BJ (cell line): ENCODE data around the gene TMEM91. TPM values are rescaled to one million over a fixed set of nuclear protein-coding genes. Genes with fewer than 3 reads are reported as not detected.
"Not testable (repeated sequence)": the region's sequence is repeated elsewhere in the genome, so short reads cannot be mapped to it uniquely, and the experiment has no call there.

Experiments used
- CTCF ChIA-PET: fragments of 350-600 bp; formaldehyde crosslinking; extraction: SDS; loops from one replicate; lab custom pipeline; 2021; ENCODE audit warnings: antibody characterized with exemption, inconsistent platforms; lab: Yijun Ruan, JAX
- POLR2A ChIA-PET: fragments of 300-600 bp; sonication (Branson Sonifier 250); formaldehyde crosslinking; extraction: SDS; loops from one replicate; lab custom pipeline; 2021; ENCODE audit warnings: antibody characterized with exemption; lab: Charles Lee
- DNase-seq: peaks from one replicate; pipeline ENCODE4 v3.0.0-alpha.2; 2011; ENCODE audit warnings: low read depth
- H3K27me3 ChIP-seq: 2 replicates; pipeline ENCODE4 v1.6.0; 2011; ENCODE audit warnings: low read length; ENCODE audit not compliant: control insufficient read depth, insufficient read depth
- H3K36me3 ChIP-seq: 2 replicates; pipeline ENCODE4 v1.5.1; 2011; ENCODE audit warnings: low read length; ENCODE audit not compliant: control insufficient read depth, insufficient read depth
- H3K4me3 ChIP-seq: 2 replicates; pipeline ENCODE4 v1.5.1; 2011; ENCODE audit warnings: low read depth, mild to moderate bottlenecking, control low read depth, low read length
- polyA plus RNA-seq: library from polyadenylated mRNA; depleted of rRNA; stranded (reverse); fragments of >200 nt; gene quantifications from 2 replicates; pipeline ENCODE4 v1.2.3, GENCODE V29; 2011
- TF ChIP-seq, protein P1 (sequence below): IDR thresholded peaks from 2 replicates; pipeline ENCODE4 v1.5.1; 2011; ENCODE audit warnings: low read depth, mild to moderate bottlenecking, control low read depth, inconsistent platforms, low read length, moderate library complexity; ENCODE audit not compliant: insufficient read depth

Gene TMEM91
- polyA plus RNA-seq, 1 experiment: 5.1 TPM

DNA sequence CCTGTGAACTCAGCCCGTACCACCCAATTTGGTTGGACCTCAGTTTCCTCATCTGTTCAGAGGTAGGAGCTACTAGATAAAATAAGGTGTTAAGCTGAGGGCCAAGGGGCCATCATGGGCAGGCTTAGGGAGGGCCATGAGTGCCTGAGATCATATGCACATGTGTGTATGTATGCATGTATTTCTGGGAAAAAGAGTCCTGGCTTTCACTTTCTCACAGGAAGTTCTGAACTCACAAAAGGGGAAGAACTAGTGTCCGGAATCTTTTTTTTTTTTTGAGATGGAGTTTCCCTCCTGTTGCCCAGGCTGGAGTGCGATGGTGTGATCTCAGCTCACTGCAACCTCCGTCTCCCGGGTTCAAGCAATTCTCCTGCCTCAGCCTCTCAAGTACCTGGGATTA lies 41.5 kb upstream of the TMEM91 start:
- DNase-seq: no peak
- TF ChIP-seq, protein P1, sequence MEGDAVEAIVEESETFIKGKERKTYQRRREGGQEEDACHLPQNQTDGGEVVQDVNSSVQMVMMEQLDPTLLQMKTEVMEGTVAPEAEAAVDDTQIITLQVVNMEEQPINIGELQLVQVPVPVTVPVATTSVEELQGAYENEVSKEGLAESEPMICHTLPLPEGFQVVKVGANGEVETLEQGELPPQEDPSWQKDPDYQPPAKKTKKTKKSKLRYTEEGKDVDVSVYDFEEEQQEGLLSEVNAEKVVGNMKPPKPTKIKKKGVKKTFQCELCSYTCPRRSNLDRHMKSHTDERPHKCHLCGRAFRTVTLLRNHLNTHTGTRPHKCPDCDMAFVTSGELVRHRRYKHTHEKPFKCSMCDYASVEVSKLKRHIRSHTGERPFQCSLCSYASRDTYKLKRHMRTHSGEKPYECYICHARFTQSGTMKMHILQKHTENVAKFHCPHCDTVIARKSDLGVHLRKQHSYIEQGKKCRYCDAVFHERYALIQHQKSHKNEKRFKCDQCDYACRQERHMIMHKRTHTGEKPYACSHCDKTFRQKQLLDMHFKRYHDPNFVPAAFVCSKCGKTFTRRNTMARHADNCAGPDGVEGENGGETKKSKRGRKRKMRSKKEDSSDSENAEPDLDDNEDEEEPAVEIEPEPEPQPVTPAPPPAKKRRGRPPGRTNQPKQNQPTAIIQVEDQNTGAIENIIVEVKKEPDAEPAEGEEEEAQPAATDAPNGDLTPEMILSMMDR: no peak
- H3K4me3 ChIP-seq: no peak overlapping the region
- ChIA-PET POLR2A (no interaction called here), CTCF (interaction anchor here (1.4 kb wide), 1 partner anchor 13 kb away, joined by 4 read pairs; no protein-coding TSS in a partner anchor)
- no peaks in the 10 kb centered on the region for H3K27me3 ChIP-seq
- H3K36me3 ChIP-seq: peaks cover 22% of the 10 kb centered on the region

DNA sequence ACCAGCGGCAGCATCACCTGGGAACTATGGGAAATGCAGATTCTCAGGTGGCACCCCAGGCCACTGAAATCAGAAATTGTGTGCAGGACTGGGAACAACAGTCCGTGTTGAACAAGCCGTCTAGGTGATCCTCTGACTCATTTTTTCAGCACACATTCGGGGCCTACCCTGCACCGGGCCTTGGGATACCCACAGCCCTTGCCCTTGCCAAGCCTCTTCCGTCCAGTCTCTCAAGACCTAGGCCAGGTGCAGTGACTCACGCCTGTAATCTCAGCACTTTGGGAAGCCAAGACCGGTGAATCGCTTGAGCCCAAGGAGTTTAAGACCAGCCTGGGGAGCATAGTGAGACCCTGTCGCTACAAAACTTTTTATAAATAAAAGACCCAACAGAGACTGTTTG lies 40.9 kb upstream of the TMEM91 start:
- Histone ChIP-seq H3K27me3 (no peaks in the 10 kb centered on the region), H3K4me3 (no peak overlapping the region), H3K36me3 (peaks cover 24% of the 10 kb centered on the region)
- CTCF ChIA-PET: interaction anchor here (1.4 kb wide), 1 partner anchor 14 kb away, joined by 4 read pairs; no protein-coding TSS in a partner anchor
- DNase-seq: no peak
- TF ChIP-seq, protein P1: no peak
- POLR2A ChIA-PET: no interaction called here

DNA sequence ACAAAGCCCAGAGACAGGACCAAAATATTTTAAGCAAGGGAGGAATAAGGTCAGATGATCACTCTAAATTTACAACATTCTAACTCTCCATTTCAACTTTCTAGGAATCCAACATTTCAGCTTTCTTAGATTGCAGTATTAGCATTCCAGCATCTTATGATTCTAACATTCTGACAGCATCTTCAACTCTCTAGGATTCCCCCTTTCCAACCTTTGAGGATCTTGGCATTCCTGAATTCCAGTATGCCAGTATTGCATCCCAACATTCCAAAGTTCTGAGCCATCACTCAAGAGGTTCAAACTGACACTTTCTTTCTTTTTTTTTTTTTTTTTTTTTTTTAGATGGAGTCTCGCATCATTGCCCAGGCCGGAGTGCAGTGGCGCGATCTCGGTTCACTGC lies 36.4 kb upstream of the TMEM91 start:
- POLR2A ChIA-PET: no interaction called here
- CTCF ChIA-PET: no interaction called here
- TF ChIP-seq, protein P1: no peak
- no peak overlapping the region for H3K4me3 ChIP-seq
- no peaks in the 10 kb centered on the region for H3K27me3 ChIP-seq
- DNase-seq: no peak
- peaks cover 34% of the 10 kb centered on the region for H3K36me3 ChIP-seq

- POLR2A ChIA-PET: no interaction called here
- Histone ChIP-seq H3K27me3 (no peaks in the 10 kb centered on the region), H3K36me3 (peaks cover 33% of the 10 kb centered on the region), H3K4me3 (no peak overlapping the region)
- TF ChIP-seq, protein P1: no peak
- DNase-seq: no peak
- CTCF ChIA-PET: no interaction called here
Measured at GRCh38 chr19:41341669-41342490, 34.5 kb upstream of the TMEM91 start.

DNA sequence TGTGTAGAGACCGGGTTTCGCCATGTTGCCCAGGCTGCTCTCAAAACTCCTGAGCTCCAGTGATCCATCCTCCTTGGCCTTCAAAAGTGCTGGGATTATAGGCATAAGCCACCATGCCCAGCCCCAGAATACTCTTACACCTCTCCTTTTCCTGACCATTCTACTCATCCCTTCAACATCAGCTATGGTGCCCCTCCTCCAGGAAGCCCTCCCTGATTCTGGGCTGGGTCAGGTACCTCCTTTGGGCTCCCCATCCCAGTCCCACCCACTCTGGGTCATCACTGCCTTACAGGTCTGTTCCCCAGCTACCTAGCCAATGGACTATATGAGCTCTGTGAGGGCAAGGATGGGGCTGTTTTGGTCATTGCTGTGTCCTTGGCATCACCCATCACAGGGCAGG lies 32.2 kb upstream of the TMEM91 start:
- CTCF ChIA-PET: no interaction called here
- no peaks in the 10 kb centered on the region for H3K27me3 ChIP-seq
- POLR2A ChIA-PET: no interaction called here
- TF ChIP-seq, protein P1: no peak
- no peak for DNase-seq
- H3K4me3 ChIP-seq: no peak overlapping the region
- peaks cover 33% of the 10 kb centered on the region for H3K36me3 ChIP-seq

GRCh38 chr19:41346916-41347315 lies 29.4 kb upstream of the TMEM91 start:
- DNase-seq, H3K27me3 ChIP-seq, POLR2A ChIA-PET, H3K4me3 ChIP-seq: not testable (repeated sequence)
- H3K36me3 ChIP-seq: peaks cover 26% of the 10 kb centered on the region
- CTCF ChIA-PET: interaction anchor here (0.6 to 0.9 kb wide), 2 partner anchors 9 to 16 kb away, joined by 3 read pairs; no protein-coding TSS in a partner anchor
